HG02981 (cell line): ENCODE results near the gene DHRS3.
"Not testable (repeated sequence)": the region's sequence is repeated elsewhere in the genome, so short reads cannot be mapped to it uniquely, and the experiment has no call there.

Experiments used
- ATAC-seq: cut with Tn5 transposase; IDR thresholded peaks from one replicate; pipeline ENCODE4 v1.9.1; 2021; ENCODE audit warnings: mild to moderate bottlenecking, moderate library complexity; ENCODE audit not compliant: unreplicated experiment

DHRS3 gene, protein sequence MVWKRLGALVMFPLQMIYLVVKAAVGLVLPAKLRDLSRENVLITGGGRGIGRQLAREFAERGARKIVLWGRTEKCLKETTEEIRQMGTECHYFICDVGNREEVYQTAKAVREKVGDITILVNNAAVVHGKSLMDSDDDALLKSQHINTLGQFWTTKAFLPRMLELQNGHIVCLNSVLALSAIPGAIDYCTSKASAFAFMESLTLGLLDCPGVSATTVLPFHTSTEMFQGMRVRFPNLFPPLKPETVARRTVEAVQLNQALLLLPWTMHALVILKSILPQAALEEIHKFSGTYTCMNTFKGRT

GRCh38 chr1:12617901-12618660 lies at the start of gene DHRS3:
Gene DHRS3, minus strand, starts transcription at chr1:12618210. Its CDS starts 862 bp downstream, at chr1:12617348.
- ATAC-seq: no peak

DNA sequence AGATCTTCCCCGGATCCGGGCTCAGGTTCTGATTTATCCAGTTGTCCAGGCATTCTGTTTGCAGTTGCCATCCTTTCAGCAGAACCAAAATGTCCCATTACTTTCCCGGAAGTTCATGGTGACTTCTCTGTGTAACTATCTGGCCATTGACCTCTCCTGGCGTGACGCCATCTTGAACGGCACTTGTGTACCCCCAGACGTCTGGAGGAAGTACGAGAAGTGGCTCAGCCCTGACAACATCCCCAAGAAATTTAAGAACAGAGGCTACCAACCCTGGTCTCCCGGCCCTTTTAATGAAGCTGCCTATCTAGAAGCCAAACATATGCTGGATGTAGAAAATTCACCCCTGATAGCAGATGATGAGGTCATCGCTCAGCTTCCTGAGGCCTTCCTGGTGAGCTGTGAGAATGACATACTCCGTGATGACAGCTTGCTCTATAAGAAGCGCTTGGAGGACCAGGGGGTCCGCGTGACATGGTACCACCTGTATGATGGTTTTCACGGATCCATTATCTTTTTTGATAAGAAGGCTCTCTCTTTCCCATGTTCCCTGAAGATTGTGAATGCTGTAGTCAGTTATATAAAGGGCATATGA lies 48.2 kb upstream of the DHRS3 start:
- ATAC-seq: no peak

- no peak for ATAC-seq
These were observed 47.5 kb upstream of the DHRS3 start for GRCh38 chr1:12665511-12665910.

DNA sequence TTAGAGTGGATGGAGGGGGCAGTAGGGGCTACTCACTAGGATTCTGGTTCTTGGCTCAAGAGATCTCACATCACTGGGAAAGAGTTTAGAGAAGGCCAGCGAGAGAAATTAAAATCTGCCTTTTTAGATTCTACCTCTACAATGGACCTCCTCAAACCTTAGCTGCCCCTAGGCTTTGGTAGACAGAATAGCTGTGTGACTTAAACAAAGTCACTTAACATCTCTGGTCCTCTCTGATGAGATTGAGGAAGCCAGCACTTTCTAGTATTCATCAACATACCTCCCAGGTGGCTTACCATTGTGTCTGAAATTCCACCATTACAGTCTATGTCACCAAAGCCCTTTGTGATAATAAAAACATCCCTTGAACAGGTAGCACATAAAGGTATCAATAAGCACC lies 44.5 kb upstream of the DHRS3 start:
- ATAC-seq: no peak

- no peak for ATAC-seq
These were observed 43.7 kb upstream of the DHRS3 start for GRCh38 chr1:12661606-12662219.

DNA sequence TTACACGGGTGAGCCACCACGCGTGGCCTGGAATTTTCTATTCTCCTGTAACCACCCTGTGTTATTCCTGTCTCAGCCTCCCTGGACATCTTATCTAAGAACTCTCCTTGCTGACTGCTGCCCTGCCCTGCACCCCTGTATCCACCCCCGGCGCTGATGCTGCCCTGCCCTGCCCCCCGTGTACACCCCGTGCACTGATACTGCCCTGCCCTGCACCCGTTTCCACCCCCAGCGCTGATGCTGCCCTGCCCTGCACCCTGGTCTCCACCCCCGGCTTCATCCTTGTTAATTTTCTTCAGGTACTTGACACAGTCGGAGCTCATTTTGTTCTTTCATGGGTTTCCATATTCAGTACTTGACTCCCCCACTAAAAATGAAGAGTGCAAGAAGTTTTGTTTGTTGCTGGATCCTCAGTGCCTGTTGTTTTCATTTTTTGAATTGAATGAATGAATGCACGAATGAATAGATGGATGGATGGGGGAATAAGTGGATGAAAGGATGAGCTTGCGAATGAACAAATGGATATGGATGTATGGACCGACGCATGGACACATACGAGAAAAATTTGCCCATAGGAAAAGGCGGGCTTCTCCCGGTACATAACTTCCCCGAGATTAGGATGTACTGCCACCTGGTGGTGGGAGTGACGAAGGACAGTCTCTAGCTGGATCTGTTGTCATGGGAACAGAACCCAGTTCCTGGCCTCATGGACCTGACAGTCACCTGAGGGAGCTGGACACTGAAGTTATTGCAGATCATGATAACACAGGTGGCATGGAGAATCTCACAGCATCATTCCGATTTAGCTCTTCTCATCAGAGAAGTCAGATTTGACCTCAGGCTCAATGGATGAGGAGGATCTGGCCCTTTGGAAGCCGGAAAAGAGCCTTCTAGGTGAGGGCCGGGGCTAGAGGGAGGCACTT lies 40.8 kb upstream of the DHRS3 start:
- ATAC-seq: peak; percentile 53

GRCh38 chr1:12657885-12658512 lies 40.0 kb upstream of the DHRS3 start:
- not testable (repeated sequence) for ATAC-seq

GRCh38 chr1:12657060-12657884 lies 39.3 kb upstream of the DHRS3 start:
- ATAC-seq: no peak

GRCh38 chr1:12656575-12656974 lies 38.6 kb upstream of the DHRS3 start:
- ATAC-seq: no peak

- ATAC-seq: no peak
These were observed 36.6 kb upstream of the DHRS3 start for GRCh38 chr1:12654657-12655056.

DNA sequence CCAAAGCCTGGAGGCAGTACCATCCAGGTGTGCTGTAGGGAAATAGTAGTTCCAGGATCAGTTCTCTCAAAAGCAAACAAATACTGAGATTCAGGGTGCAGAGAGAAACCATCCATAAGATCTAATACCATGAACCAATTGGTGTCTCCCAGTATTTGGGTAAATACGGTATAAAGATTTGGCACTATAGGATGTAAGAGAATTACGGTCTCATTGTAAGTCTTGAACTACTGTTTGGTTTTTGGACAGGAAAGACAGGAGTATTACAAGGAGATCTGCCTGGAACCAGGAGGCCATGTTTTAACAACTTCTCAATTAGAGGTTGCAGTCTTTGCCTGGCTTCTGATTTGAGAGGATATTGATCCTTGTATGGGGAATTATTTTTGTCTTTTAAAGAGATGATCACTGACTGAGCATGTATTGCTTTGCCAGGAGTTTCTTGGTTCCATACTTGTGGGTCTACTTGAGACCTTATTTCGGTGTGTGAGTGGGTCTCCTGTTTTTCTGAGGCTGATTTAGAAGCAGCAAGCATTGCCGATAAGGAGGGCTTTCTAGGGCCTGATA lies 36.1 kb upstream of the DHRS3 start:
- no peak for ATAC-seq

DNA sequence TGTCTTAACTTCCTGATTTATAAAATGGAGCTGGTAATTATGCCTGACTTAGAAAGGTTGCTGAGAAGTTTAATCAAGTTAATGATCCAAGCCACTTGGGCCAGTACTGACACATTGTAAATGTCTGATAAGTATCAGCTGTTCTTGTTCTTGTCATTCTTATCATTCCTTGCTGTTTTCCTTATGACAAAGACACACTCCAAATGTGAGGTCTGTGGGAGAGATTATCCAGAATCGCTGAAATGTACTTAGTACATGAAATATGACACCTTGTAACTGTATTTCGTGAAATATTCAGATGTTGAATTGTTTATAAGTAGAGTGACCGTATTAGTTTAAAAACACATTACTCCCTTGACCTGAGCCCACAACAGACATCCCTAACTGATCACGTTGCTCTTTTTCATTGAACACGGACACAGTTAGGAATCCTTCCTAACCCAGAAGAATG lies 32.0 kb upstream of the DHRS3 start:
- no peak for ATAC-seq

DNA sequence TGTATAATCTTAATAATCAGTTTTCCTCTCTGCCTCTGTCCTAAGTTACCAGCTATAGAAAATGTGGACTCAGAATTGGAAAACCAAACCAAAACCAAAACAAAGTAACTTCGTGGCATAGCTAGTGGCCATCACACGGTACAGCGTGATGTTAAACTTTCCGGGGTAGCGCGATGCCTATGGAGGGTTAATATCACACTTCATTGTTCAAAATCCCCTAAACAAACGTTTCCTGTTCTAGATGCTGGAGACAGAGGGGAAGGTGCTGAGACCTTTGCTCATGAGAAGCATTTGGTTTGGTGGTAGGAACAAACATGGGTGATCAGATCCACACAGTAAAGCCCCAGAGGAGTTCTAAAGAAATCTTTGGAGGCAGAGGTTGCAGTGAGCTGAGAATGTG lies 30.7 kb upstream of the DHRS3 start:
- ATAC-seq: no peak

DNA sequence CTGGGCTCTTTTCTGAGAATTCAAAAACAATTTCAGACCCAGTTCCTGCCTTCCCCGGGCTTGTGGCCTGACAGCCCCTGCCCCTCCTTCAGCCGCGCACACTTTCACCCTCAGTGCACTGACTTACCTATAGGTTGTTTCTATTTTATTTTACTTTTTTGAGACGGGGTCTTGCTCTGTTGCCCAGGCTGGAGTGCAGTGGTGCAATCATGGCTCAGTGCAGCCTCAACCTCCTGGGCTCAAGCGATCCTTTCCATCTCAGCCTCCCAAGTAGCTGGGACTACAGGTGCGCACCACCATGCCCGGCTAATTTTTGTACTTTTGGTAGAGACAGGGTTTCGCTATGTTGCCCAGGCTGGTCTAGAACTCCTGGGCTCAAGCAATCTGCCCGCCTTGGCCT lies 27.4 kb upstream of the DHRS3 start:
- not testable (repeated sequence) for ATAC-seq

DNA sequence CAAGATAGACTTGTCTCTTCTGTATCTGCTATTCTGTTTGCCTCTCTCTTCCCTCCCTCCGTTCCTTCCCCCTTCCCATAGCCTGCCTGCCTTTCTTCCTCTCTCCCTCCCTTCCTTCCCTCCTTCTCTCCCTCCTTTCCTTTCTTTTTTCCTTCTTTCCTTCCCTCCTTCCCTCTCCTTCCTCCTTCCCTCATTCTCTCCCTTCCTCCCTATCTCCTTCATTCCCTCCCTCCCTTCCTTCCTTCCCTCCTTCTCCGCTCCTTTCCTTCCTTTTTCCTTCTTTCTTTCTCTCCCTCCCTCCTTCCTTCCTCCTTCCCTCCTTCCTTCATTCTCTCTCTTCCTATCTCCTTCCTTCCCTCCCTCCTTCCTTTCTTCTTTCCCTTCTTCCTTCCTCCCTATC lies 26.8 kb upstream of the DHRS3 start:
- ATAC-seq: no peak

- ATAC-seq: no peak
These were observed 26.2 kb upstream of the DHRS3 start for GRCh38 chr1:12644237-12644636.

DNA sequence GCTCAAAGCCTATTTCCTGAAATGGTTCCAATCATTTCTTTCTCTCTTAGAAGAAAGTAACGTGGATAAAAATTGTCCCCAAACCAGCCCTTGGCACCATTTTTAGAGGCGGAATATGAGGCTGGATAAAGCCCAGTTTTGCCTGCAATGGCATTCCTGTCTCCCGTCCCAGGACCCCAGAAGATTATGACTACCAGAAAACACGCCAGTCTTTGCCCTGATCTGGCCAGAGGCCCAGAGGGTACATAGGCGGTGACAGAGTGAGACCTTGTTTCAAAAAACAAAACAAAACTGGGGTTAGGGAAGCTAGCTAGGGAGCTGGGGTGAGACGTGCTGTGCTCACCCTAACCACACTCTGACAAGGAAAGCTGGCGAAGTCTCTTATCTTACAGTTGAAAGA lies 25.8 kb upstream of the DHRS3 start, which contains the start of gene AADACL4:
AADACL4 (plus strand) TSS at position 301 of the 400 bp plus-strand sequence. CDS start 462 bp downstream, outside the sequence.
- no peak for ATAC-seq

GRCh38 chr1:12643079-12643478 lies 25.1 kb upstream of the DHRS3 start:
- no peak for ATAC-seq

GRCh38 chr1:12640958-12641272 lies 22.9 kb upstream of the DHRS3 start:
- ATAC-seq: no peak
